Uterus (tissue), 4 donors: Measurements from ENCODE around the gene LYSMD2. TPM values are rescaled to one million over a fixed set of nuclear protein-coding genes. Genes with fewer than 3 reads are reported as not detected.

Experiments used
- DNase-seq, 2 donors: peaks; one replicate each; pipeline ENCODE4 v3.0.0-alpha.2; 2019 to 2020
- H3K27ac ChIP-seq, 2 donors: fragments of 200-600 bp; sonication (generic); 1 replicate in 1 of 2; 2 replicates in 1 of 2; pipeline ENCODE4 v1.5.1; 2016 to 2018
- H3K27me3 ChIP-seq, 2 donors: fragments of 200-600 bp; sonication (generic); one replicate each; pipeline ENCODE4 v1.5.1; 2018 to 2019; ENCODE audit warnings: control low read depth in 1 of 2
- H3K36me3 ChIP-seq, 2 donors: fragments of 200-600 bp; sonication (generic); one replicate each; pipeline ENCODE4 v1.5.1; 2019; ENCODE audit warnings: control low read depth in 1 of 2
- H3K4me1 ChIP-seq, 2 donors: fragments of 200-600 bp; sonication (generic); one replicate each; pipeline ENCODE4 v1.5.1; 2018 to 2019; ENCODE audit warnings: control low read depth in 1 of 2
- H3K4me3 ChIP-seq, 2 donors: fragments of 200-600 bp; sonication (generic); 1 replicate in 1 of 2; 2 replicates in 1 of 2; pipeline ENCODE4 v1.5.1; 2018 to 2019; ENCODE audit warnings: mild to moderate bottlenecking in 1 of 2
- H3K9me3 ChIP-seq, 2 donors: fragments of 200-600 bp; sonication (generic); one replicate each; pipeline ENCODE4 v1.5.1; 2019; ENCODE audit warnings: control low read depth in 1 of 2
- POLR2A ChIP-seq, 2 donors: fragments of 450-650 bp; IDR thresholded peaks; one replicate each; pipeline ENCODE4 v1.6.1; 2016; ENCODE audit warnings: antibody characterized with exemption in 2 of 2, mild to moderate bottlenecking in 1 of 2, moderate library complexity in 1 of 2
- intact Hi-C: fragments of 100-400 bp; cut with DNase I; formaldehyde crosslinking; loops from one replicate; pipeline ENCODE4 v1.15.1; 2023; ENCODE audit warnings: low total_unique reads
- total RNA-seq, 4 donors: library from RNA; depleted of rRNA in 3 of 4; stranded (reverse); fragments of >200 nt in 3 of 4; gene quantifications; one replicate each; pipeline versions ENCODE4 v1.1.0 to v1.2.4, GENCODE V29; 2014 to 2023
- TF ChIP-seq, protein P1 (sequence below), 4 experiments: fragments of 200-600 bp in 2 of 4; fragments of 450-650 bp in 2 of 4; sonication (generic) in 2 of 4; IDR thresholded peaks; one replicate each; pipeline ENCODE4 v1.5.1; 2016 to 2019; ENCODE audit warnings: antibody characterized with exemption in 4 of 4, mild to moderate bottlenecking in 2 of 4, moderate library complexity in 1 of 4
- donor health status: DM: yes; HTN: yes; CAD: no.

Gene LYSMD2
- total RNA-seq, 4 donors from 2014 or later: 8.5 to 44.7 (median 25.0) TPM

DNA sequence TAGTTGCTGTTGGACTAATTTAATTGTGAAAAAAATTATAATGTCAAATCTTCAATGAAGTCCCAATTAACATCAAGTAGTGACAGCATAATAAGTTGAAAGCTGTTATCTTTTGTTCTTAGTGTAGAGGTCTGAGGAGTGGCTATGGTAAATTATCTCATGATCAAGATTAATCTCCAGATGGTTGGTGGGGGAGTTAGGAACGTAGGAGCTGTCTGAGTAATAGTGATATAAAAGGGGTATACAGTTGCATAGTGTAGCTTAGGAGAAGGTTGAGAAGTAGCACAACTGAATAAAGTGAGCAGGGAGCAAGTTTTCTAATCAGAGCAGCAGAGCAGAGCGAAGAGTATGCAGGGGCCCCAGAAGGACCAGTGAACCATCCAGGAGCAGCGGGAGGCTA lies 33.4 kb upstream of the LYSMD2 start:
- intact Hi-C loops: no loop called here
- no peak for TF ChIP-seq POLR2A (IDR thresholded peaks at IDR 0.05)
- TF ChIP-seq, protein P1, sequence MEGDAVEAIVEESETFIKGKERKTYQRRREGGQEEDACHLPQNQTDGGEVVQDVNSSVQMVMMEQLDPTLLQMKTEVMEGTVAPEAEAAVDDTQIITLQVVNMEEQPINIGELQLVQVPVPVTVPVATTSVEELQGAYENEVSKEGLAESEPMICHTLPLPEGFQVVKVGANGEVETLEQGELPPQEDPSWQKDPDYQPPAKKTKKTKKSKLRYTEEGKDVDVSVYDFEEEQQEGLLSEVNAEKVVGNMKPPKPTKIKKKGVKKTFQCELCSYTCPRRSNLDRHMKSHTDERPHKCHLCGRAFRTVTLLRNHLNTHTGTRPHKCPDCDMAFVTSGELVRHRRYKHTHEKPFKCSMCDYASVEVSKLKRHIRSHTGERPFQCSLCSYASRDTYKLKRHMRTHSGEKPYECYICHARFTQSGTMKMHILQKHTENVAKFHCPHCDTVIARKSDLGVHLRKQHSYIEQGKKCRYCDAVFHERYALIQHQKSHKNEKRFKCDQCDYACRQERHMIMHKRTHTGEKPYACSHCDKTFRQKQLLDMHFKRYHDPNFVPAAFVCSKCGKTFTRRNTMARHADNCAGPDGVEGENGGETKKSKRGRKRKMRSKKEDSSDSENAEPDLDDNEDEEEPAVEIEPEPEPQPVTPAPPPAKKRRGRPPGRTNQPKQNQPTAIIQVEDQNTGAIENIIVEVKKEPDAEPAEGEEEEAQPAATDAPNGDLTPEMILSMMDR (IDR thresholded peaks at IDR 0.05): no peak
- Histone ChIP-seq H3K4me3 (no peak overlapping the region), H3K9me3 (no peaks in the 10 kb centered on the region), H3K4me1 (no peaks in the 10 kb centered on the region), H3K36me3 (no peaks in the 10 kb centered on the region), H3K27me3 (no peaks in the 10 kb centered on the region), H3K27ac (no peak overlapping the region)
- DNase-seq: no peak

DNA sequence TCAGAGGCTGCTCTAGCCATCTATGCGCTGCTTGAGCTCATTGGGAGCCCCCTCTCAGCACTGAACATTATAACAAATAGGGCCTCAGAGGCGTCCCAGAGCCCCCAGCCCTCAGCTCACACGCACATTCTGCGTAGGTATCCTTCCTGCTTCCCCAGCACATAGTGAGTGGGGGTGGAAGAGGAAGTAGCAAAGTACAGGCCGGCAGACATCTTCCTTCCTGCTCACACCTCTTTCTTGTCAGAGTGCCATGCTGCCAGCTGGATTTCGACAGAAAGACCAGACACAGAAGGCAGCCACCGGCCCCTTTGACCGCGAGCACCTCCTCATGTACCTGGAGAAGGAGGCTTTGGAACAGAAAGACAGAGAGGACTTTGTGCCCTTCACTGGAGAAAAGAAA lies 30.6 kb upstream of the LYSMD2 start:
- DNase-seq: no peak
- intact Hi-C loops: no loop called here
- Histone ChIP-seq H3K27me3 (no peaks in the 10 kb centered on the region), H3K36me3 (no peaks in the 10 kb centered on the region), H3K27ac (no peak overlapping the region), H3K9me3 (no peaks in the 10 kb centered on the region), H3K4me3 (no peak overlapping the region), H3K4me1 (no peaks in the 10 kb centered on the region)
- TF ChIP-seq, protein P1 (IDR thresholded peaks at IDR 0.05): no peak
- TF ChIP-seq POLR2A (IDR thresholded peaks at IDR 0.05): no peak

DNA sequence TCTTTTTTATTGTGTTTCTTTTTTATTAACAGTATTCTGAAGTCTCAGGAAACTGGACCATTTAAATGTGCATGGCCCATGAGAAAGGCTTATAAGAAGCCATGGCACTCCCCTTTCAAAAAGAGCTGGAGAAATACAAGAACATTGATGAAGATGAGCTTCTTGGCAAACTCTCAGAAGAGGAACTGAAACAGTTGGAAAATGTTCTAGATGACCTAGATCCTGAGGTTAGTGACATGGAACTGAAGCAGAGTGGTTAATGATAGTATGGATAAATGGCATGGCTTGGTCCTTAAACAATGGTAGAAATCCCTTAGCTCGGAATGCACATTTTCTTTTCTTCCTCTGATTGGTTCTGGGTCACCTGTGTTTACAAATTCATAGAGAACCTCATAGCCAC lies 28.9 kb upstream of the LYSMD2 start:
- no peaks in the 10 kb centered on the region for H3K27me3 ChIP-seq
- no peaks in the 10 kb centered on the region for H3K9me3 ChIP-seq
- H3K4me3 ChIP-seq: no peak overlapping the region
- H3K27ac ChIP-seq: no peak overlapping the region
- H3K4me1 ChIP-seq: no peaks in the 10 kb centered on the region
- TF ChIP-seq, protein P1 (IDR thresholded peaks at IDR 0.05): no peak
- no peak for TF ChIP-seq POLR2A (IDR thresholded peaks at IDR 0.05)
- intact Hi-C loops: no loop called here
- H3K36me3 ChIP-seq: no peaks in the 10 kb centered on the region
- no peak for DNase-seq

DNA sequence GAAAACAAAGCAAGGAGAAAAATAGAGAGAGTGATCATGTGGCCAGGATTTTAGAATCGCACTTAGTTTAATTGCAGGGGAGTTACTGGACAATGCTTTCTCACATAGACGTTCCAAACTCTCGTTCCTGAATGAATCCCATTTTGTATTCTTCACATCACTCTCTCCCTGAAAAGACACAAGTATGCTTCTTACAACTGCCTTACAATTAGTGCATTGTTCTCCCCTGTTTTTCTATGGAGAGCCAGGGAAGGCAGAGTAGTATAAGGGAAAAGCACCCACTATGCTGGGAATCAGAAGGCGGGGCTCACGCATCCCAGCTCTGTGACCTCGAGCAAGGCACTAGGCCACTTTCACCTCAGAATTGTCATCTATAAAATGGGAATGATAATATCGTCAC lies 28.3 kb upstream of the LYSMD2 start:
- Histone ChIP-seq H3K27me3 (no peaks in the 10 kb centered on the region), H3K4me1 (no peaks in the 10 kb centered on the region), H3K4me3 (no peak overlapping the region), H3K27ac (no peak overlapping the region), H3K36me3 (no peaks in the 10 kb centered on the region), H3K9me3 (no peaks in the 10 kb centered on the region)
- TF ChIP-seq, protein P1 (IDR thresholded peaks at IDR 0.05): no peak
- TF ChIP-seq POLR2A (IDR thresholded peaks at IDR 0.05): no peak
- no peak for DNase-seq
- intact Hi-C loops: no loop called here

DNA sequence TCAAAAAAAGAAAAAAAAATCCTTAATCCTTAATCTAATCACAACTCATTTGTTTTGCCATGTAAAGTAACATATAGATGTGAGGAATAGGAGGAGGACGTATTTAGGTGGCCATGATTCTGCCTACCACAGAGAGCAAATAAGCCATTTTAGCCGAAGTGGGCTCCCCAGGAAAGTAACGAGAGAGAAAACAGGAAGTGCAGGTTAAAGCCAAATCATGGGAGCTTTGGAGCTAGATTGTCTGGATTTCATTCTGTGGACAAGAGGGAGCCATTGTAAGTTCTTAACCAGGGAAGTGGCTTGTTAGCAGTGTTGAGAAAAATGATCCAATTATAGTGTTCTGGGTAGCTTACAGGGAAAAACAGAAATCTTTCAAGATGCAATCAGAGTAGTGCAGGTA lies 23.4 kb upstream of the LYSMD2 start:
- Histone ChIP-seq H3K36me3 (no peaks in the 10 kb centered on the region), H3K27me3 (no peaks in the 10 kb centered on the region), H3K27ac (no peak overlapping the region), H3K4me3 (no peak overlapping the region), H3K9me3 (no peaks in the 10 kb centered on the region), H3K4me1 (peaks cover 0 to 5% of the 10 kb centered on the region in 2 donors)
- intact Hi-C loops: no loop called here
- TF ChIP-seq, protein P1 (IDR thresholded peaks at IDR 0.05): no peak
- no peak for TF ChIP-seq POLR2A (IDR thresholded peaks at IDR 0.05)
- DNase-seq: no peak
